ENCODE measurements around the gene USP48.

USP48 gene

GRCh38 chr1:21651214-21652042 is 131.5 kb downstream of the USP48 start:
- Histone ChIP-seq H3K4ac (ENCODE audit: low read length) (peak overlapping the region; percentile 27), H3K23ac (ENCODE audit: low read depth, low read length, poor library complexity) (peak overlapping the region; percentile 70), H2BK120ac (ENCODE audit: low read depth, low read length) (peak overlapping the region; percentile 6), H4K8ac (ENCODE audit: low read depth, low read length) (peak overlapping the region; percentile 83), H3K4me3 (ENCODE audit: low read length in 2 of 2) (peak overlapping the region; percentile 80 to 83), H3K36me3 (replicated peaks in 1 of 2; ENCODE audit: control insufficient read depth in 2 of 2, insufficient read depth in 2 of 2, low read length in 2 of 2) (no peaks in the 10 kb centered on the region), H3K27ac (replicated peaks; ENCODE audit: low read length) (no peak overlapping the region), H3K9me3 (replicated peaks in 1 of 2; ENCODE audit: control insufficient read depth in 2 of 2, insufficient read depth in 1 of 2, low read depth in 1 of 2, low read length in 2 of 2) (no peaks in the 10 kb centered on the region), H3K4me2 (ENCODE audit: insufficient read depth, low read length, poor library complexity, severe bottlenecking) (peak overlapping the region; percentile 66), H4K91ac (ENCODE audit: low read depth, low read length, poor library complexity) (no peak overlapping the region), H2BK15ac (ENCODE audit: low read length) (no peak overlapping the region), H3K27me3 (ENCODE audit: control insufficient read depth in 3 of 3, insufficient read depth in 3 of 3, low read depth in 1 of 3, low read length in 3 of 3) (peaks cover 0 to 45% (median 12%) of the 10 kb centered on the region in 3 experiments), H3K79me1 (ENCODE audit: low read depth, low read length) (peaks cover 2% of the 10 kb centered on the region), H3K14ac (ENCODE audit: low read length) (peak overlapping the region; percentile 40), H2AK5ac (ENCODE audit: low read depth, low read length) (peak overlapping the region; percentile 30), H3K4me1 (ENCODE audit: control insufficient read depth in 2 of 2, insufficient read depth in 1 of 2, low read depth in 1 of 2, low read length in 2 of 2) (peaks cover 14 to 16% of the 10 kb centered on the region in 2 donors), H2BK12ac (ENCODE audit: low read length) (peak overlapping the region; percentile 85), H3K9ac (ENCODE audit: low read depth, low read length, poor library complexity) (peak overlapping the region; percentile 86), H2BK5ac (ENCODE audit: low read length) (no peak overlapping the region), H2AFZ (ENCODE audit: low read length) (peak overlapping the region; percentile 83), H3K18ac (ENCODE audit: low read length) (peak overlapping the region; percentile 89)
- no CpG with 5 or more reads among the region's 80 CpGs for WGBS, 2 donors (ENCODE audit: extremely low coverage in 2 of 2, insufficient read length in 2 of 2, insufficient replicate concordance in 1 of 2)
- peak; percentile 62 for DNase-seq (ENCODE audit: low spot score)

- H3K79me1 ChIP-seq (ENCODE audit: low read depth, low read length), result peaks cover 2% of the 10 kb centered on the region
- H3K18ac ChIP-seq (ENCODE audit: low read length), result peak overlapping the region; percentile 52
- no CpG with 5 or more reads among the region's 9 CpGs for WGBS, 2 donors (ENCODE audit: extremely low coverage in 2 of 2, insufficient read length in 2 of 2, insufficient replicate concordance in 1 of 2)
- H3K9me3 ChIP-seq (replicated peaks in 1 of 2; ENCODE audit: control insufficient read depth in 2 of 2, insufficient read depth in 1 of 2, low read depth in 1 of 2, low read length in 2 of 2), result no peaks in the 10 kb centered on the region
- H3K4me3 ChIP-seq (ENCODE audit: low read length in 2 of 2), result no peak overlapping the region
- H2BK15ac ChIP-seq (ENCODE audit: low read length), result no peak overlapping the region
- H4K8ac ChIP-seq (ENCODE audit: low read depth, low read length), result no peak overlapping the region
- H3K27me3 ChIP-seq (ENCODE audit: control insufficient read depth in 3 of 3, insufficient read depth in 3 of 3, low read depth in 1 of 3, low read length in 3 of 3), result peaks cover 0 to 40% (median 12%) of the 10 kb centered on the region in 3 experiments
- H3K4ac ChIP-seq (ENCODE audit: low read length), result no peak overlapping the region
- no peak overlapping the region for H4K91ac ChIP-seq (ENCODE audit: low read depth, low read length, poor library complexity)
- no peak overlapping the region for H2BK12ac ChIP-seq (ENCODE audit: low read length)
- no peak overlapping the region for H3K9ac ChIP-seq (ENCODE audit: low read depth, low read length, poor library complexity)
- no peaks in the 10 kb centered on the region for H3K36me3 ChIP-seq (replicated peaks in 1 of 2; ENCODE audit: control insufficient read depth in 2 of 2, insufficient read depth in 2 of 2, low read length in 2 of 2)
- no peak overlapping the region for H2BK5ac ChIP-seq (ENCODE audit: low read length)
- no peak overlapping the region for H3K4me2 ChIP-seq (ENCODE audit: insufficient read depth, low read length, poor library complexity, severe bottlenecking)
- no peak overlapping the region for H3K27ac ChIP-seq (replicated peaks; ENCODE audit: low read length)
- DNase-seq (ENCODE audit: low spot score), result no peak
- no peak overlapping the region for H2BK120ac ChIP-seq (ENCODE audit: low read depth, low read length)
- H3K14ac ChIP-seq (ENCODE audit: low read length), result no peak overlapping the region
- H3K4me1 ChIP-seq (ENCODE audit: control insufficient read depth in 2 of 2, insufficient read depth in 1 of 2, low read depth in 1 of 2, low read length in 2 of 2), result peaks cover 14 to 16% of the 10 kb centered on the region in 2 donors
- H2AFZ ChIP-seq (ENCODE audit: low read length), result no peak overlapping the region
- H2AK5ac ChIP-seq (ENCODE audit: low read depth, low read length), result peak overlapping the region; percentile 54
- peak overlapping the region; percentile 70 for H3K23ac ChIP-seq (ENCODE audit: low read depth, low read length, poor library complexity)
Measured at GRCh38 chr1:21650400-21650799, 132.5 kb downstream of the USP48 start.

GRCh38 chr1:21649315-21649714 is 133.6 kb downstream of the USP48 start:
- peaks cover 0 to 37% (median 12%) of the 10 kb centered on the region in 3 experiments for H3K27me3 ChIP-seq (ENCODE audit: control insufficient read depth in 3 of 3, insufficient read depth in 3 of 3, low read depth in 1 of 3, low read length in 3 of 3)

GRCh38 chr1:21648791-21649190 is 134.2 kb downstream of the USP48 start:
- WGBS, 2 donors (ENCODE audit: extremely low coverage in 2 of 2, insufficient read length in 2 of 2, insufficient replicate concordance in 1 of 2), result no CpG with 5 or more reads among the region's 10 CpGs

More at GRCh38 chr1:21649315-21649714, 133.6 kb downstream of the USP48 start:
- no peak overlapping the region for H3K4me3 ChIP-seq (ENCODE audit: low read length in 2 of 2)
- peak overlapping the region; percentile 32 for H2AK5ac ChIP-seq (ENCODE audit: low read depth, low read length)
- H2BK120ac ChIP-seq (ENCODE audit: low read depth, low read length), result no peak overlapping the region
- no peak overlapping the region for H4K8ac ChIP-seq (ENCODE audit: low read depth, low read length)
- no peak overlapping the region for H3K14ac ChIP-seq (ENCODE audit: low read length)
- H3K4me1 ChIP-seq (ENCODE audit: control insufficient read depth in 2 of 2, insufficient read depth in 1 of 2, low read depth in 1 of 2, low read length in 2 of 2), result peaks cover 12 to 16% of the 10 kb centered on the region in 2 donors
- no peak overlapping the region for H3K27ac ChIP-seq (replicated peaks; ENCODE audit: low read length)
- H3K79me1 ChIP-seq (ENCODE audit: low read depth, low read length), result peaks cover 2% of the 10 kb centered on the region
- no peak overlapping the region for H3K4ac ChIP-seq (ENCODE audit: low read length)
- no peaks in the 10 kb centered on the region for H3K36me3 ChIP-seq (replicated peaks in 1 of 2; ENCODE audit: control insufficient read depth in 2 of 2, insufficient read depth in 2 of 2, low read length in 2 of 2)
- H4K91ac ChIP-seq (ENCODE audit: low read depth, low read length, poor library complexity), result no peak overlapping the region
- H2BK5ac ChIP-seq (ENCODE audit: low read length), result no peak overlapping the region
- H3K9me3 ChIP-seq (replicated peaks in 1 of 2; ENCODE audit: control insufficient read depth in 2 of 2, insufficient read depth in 1 of 2, low read depth in 1 of 2, low read length in 2 of 2), result no peaks in the 10 kb centered on the region
- WGBS, 2 donors (ENCODE audit: extremely low coverage in 2 of 2, insufficient read length in 2 of 2, insufficient replicate concordance in 1 of 2), result no CpG with 5 or more reads among the region's 2 CpGs
- H3K23ac ChIP-seq (ENCODE audit: low read depth, low read length, poor library complexity), result no peak overlapping the region
- no peak overlapping the region for H3K18ac ChIP-seq (ENCODE audit: low read length)
- H3K4me2 ChIP-seq (ENCODE audit: insufficient read depth, low read length, poor library complexity, severe bottlenecking), result no peak overlapping the region
- H2BK15ac ChIP-seq (ENCODE audit: low read length), result no peak overlapping the region
- H2BK12ac ChIP-seq (ENCODE audit: low read length), result no peak overlapping the region
- no peak for DNase-seq (ENCODE audit: low spot score)
- H3K9ac ChIP-seq (ENCODE audit: low read depth, low read length, poor library complexity), result no peak overlapping the region
- H2AFZ ChIP-seq (ENCODE audit: low read length), result no peak overlapping the region

More at GRCh38 chr1:21648791-21649190, 134.2 kb downstream of the USP48 start:
- Histone ChIP-seq H3K4me1 (ENCODE audit: control insufficient read depth in 2 of 2, insufficient read depth in 1 of 2, low read depth in 1 of 2, low read length in 2 of 2) (peaks cover 12 to 15% of the 10 kb centered on the region in 2 donors), H3K18ac (ENCODE audit: low read length) (no peak overlapping the region), H3K9ac (ENCODE audit: low read depth, low read length, poor library complexity) (no peak overlapping the region), H2BK15ac (ENCODE audit: low read length) (no peak overlapping the region), H3K36me3 (replicated peaks in 1 of 2; ENCODE audit: control insufficient read depth in 2 of 2, insufficient read depth in 2 of 2, low read length in 2 of 2) (no peaks in the 10 kb centered on the region), H2AK5ac (ENCODE audit: low read depth, low read length) (no peak overlapping the region), H3K27me3 (ENCODE audit: control insufficient read depth in 3 of 3, insufficient read depth in 3 of 3, low read depth in 1 of 3, low read length in 3 of 3) (peaks cover 0 to 37% (median 12%) of the 10 kb centered on the region in 3 experiments), H3K4me2 (ENCODE audit: insufficient read depth, low read length, poor library complexity, severe bottlenecking) (no peak overlapping the region), H2BK120ac (ENCODE audit: low read depth, low read length) (no peak overlapping the region), H3K14ac (ENCODE audit: low read length) (no peak overlapping the region), H2AFZ (ENCODE audit: low read length) (no peak overlapping the region), H3K9me3 (replicated peaks in 1 of 2; ENCODE audit: control insufficient read depth in 2 of 2, insufficient read depth in 1 of 2, low read depth in 1 of 2, low read length in 2 of 2) (no peaks in the 10 kb centered on the region), H4K91ac (ENCODE audit: low read depth, low read length, poor library complexity) (no peak overlapping the region), H3K4ac (ENCODE audit: low read length) (no peak overlapping the region), H3K4me3 (ENCODE audit: low read length in 2 of 2) (no peak overlapping the region), H2BK12ac (ENCODE audit: low read length) (no peak overlapping the region), H2BK5ac (ENCODE audit: low read length) (no peak overlapping the region), H3K79me1 (ENCODE audit: low read depth, low read length) (peaks cover 2% of the 10 kb centered on the region), H4K8ac (ENCODE audit: low read depth, low read length) (no peak overlapping the region), H3K23ac (ENCODE audit: low read depth, low read length, poor library complexity) (no peak overlapping the region), H3K27ac (replicated peaks; ENCODE audit: low read length) (no peak overlapping the region)
- DNase-seq (ENCODE audit: low spot score), result no peak
